Cardiac fibroblast (primary cell): Measurements from ENCODE around the gene MDN1.

Source experiments
- DNase-seq, 2 donors: peaks; one replicate each; pipeline versions ENCODE4 v3.0.0 to v3.0.0-alpha.2; 2010; ENCODE audit warnings: low read depth in 2 of 2
- H3K4me3 ChIP-seq, 2 donors: replicated peaks in 1 of 2; 1 replicate in 1 of 2; 2 replicates in 1 of 2; pipeline ENCODE4 v1.5.1; 2011; ENCODE audit warnings: low read depth in 2 of 2, low read length in 2 of 2, mild to moderate bottlenecking in 2 of 2, moderate library complexity in 1 of 2
- TF ChIP-seq, protein P1 (sequence below): IDR thresholded peaks from one replicate; pipeline ENCODE4 v1.5.1; 2011; ENCODE audit warnings: low read depth, mild to moderate bottlenecking, low read length, inconsistent platforms

MDN1 gene

DNA sequence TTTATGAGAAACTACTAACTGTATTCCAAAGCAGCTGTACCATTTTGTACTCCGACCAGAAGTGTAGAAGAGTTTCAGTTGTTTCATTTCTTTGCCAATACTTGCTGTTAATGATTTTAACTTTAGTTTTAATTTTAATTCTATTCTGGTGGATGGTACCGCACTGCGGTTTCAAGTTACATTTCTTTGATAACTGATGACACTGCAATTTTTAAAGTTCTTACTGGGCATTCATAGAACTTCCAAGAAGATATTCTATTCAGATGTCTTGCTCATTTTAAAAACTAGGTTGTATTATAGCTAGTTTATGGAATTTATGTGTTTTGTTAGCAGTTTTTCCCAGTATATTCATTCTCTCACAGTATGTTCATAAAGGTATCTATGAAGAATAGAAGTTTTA is 117.2 kb downstream of the MDN1 start:
- no peak overlapping the region for H3K4me3 ChIP-seq
- TF ChIP-seq, protein P1, sequence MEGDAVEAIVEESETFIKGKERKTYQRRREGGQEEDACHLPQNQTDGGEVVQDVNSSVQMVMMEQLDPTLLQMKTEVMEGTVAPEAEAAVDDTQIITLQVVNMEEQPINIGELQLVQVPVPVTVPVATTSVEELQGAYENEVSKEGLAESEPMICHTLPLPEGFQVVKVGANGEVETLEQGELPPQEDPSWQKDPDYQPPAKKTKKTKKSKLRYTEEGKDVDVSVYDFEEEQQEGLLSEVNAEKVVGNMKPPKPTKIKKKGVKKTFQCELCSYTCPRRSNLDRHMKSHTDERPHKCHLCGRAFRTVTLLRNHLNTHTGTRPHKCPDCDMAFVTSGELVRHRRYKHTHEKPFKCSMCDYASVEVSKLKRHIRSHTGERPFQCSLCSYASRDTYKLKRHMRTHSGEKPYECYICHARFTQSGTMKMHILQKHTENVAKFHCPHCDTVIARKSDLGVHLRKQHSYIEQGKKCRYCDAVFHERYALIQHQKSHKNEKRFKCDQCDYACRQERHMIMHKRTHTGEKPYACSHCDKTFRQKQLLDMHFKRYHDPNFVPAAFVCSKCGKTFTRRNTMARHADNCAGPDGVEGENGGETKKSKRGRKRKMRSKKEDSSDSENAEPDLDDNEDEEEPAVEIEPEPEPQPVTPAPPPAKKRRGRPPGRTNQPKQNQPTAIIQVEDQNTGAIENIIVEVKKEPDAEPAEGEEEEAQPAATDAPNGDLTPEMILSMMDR = no peak
- DNase-seq = no peak

DNA sequence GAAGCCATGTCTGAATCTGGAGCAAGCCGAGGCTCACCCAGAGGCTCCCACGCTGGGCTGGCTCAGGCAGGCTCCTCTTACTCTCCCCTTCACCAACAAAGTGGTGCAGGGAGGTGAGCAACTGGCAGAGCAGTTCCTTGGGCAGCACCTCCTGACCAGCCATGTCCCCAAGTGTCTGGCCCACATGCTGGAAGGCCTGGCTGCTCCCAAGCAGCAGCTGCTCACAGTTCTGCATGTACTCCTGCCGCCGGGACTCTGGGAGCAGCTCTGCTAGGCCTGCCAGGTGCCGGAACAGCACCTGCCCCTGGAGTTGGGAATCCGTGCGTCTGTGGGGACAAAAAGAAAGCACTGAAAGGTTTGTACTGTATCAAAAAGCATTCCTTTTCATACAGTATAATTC is 123.9 kb downstream of the MDN1 start:
- H3K4me3 ChIP-seq = no peak overlapping the region
- TF ChIP-seq, protein P1 = no peak
- DNase-seq = no peak

DNA sequence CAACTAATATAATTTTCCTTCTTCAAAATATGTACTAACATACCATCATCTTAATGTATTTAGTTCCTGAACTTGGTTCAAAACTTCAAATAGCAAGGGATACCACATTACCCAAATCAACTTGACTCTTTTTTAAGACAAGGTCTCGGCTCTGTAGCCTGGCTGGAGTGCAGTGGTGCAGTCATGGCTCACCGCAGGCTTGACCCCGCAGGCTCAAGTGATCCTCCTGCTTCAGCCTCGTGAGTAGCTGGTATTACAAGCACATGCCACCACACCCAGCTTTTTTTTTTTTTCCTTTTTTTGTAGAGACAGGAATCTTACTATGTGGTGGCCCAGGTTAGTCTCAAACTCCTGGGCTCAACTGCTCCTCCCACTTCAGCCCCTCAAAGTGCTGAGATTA is 125.2 kb downstream of the MDN1 start:
- no peak for DNase-seq
- TF ChIP-seq, protein P1 = no peak
- no peak overlapping the region for H3K4me3 ChIP-seq

DNA sequence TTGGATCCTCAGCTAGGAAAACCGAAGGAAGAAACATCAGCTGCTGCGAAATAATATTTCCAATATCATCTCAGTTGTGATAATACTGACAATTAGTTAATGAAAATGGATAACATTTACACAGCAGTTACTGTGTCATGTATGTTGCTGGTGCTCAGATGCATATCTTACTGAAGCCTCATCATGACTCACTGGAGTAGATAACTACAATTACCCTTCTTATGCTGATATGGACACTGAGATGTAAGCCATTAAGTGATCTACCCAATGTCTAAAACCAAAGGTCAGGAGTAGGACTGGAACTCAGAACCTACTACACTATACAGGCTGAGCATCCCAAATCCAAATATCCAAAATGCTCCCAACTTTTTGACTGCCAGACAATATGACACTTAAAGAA is 126.4 kb downstream of the MDN1 start:
- DNase-seq = no peak
- TF ChIP-seq, protein P1 = no peak
- no peak overlapping the region for H3K4me3 ChIP-seq

DNA sequence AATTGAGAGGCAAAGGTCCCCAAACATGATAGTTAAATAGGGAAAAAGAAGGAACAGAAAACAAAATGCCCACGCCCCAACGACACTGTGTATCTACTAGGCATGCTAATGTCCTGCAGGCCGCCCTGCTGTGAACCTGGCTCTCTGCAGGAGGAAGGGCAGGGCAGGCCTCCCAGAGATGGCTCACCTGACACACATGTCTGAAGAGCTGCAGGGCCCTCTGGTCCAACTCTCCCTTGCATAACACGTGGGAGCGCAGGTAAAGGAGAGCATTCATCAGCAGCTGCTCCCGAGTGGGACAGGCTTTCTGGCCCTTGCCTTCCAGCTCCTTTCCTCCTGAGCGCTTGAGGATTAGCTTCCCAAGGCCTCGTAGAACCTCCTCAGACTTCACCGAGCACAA is 127.3 kb downstream of the MDN1 start:
- TF ChIP-seq, protein P1 = no peak
- no peak overlapping the region for H3K4me3 ChIP-seq
- no peak for DNase-seq

DNA sequence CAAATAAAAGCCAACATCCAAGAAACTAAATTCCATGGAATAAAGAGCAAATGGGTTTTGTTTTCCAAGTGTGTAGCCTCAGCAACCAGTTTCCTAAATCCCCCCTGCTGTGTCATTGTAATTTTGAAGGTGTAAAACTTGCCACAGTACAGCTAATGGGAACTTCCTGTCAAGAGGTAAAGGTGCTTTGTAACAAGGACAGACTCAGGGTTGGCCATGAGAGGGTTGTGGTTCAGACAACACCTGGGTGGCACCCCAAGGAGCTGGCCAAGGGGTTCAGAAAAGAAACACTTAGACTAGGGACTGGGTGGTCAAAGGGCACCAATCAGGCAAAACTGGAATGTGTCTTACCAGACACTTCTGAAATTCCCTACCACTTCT is 128.7 kb downstream of the MDN1 start:
- DNase-seq = no peak
- TF ChIP-seq, protein P1 = no peak
- no peak overlapping the region for H3K4me3 ChIP-seq

DNA sequence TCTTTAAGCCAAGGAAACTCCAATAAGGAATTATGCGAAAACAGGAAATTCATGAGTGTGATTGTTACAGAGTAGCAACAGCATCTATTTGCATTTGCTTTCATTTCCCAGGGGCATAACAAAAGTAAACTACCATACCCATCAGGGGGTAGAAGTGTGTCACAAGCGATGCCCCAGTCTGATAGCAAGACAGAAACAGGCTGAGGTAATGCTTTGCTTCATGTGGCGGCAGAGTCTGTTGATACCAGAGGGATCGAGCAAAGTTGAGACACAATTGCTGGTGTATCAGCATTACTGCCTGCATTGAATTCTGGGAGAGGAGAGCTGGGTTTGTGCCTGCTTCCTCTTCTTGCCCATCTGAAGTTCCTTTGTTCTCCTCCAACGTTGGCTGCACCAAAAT is 129.9 kb downstream of the MDN1 start:
- H3K4me3 ChIP-seq = no peak overlapping the region
- TF ChIP-seq, protein P1 = no peak
- DNase-seq = no peak
